Kidney capillary endothelial cell (primary cell): ENCODE data around the gene CNIH4.
"Not testable (repeated sequence)": the region's sequence is repeated elsewhere in the genome, so short reads cannot be mapped to it uniquely, and the experiment has no call there.

Experiments
- DNase-seq: peaks from one replicate; pipeline ENCODE4 v3.0.0-alpha.2; 2018; ENCODE audit warnings: low spot score

CNIH4 gene

GRCh38 chr1:224348137-224348536 is 8.5 kb upstream of the CNIH4 start:
- no peak for DNase-seq

GRCh38 chr1:224349716-224350115 is 7.0 kb upstream of the CNIH4 start:
- not testable (repeated sequence) for DNase-seq

GRCh38 chr1:224352436-224353085 is 4.1 kb upstream of the CNIH4 start:
- DNase-seq, result not testable (repeated sequence)

- DNase-seq, result no peak
Observed at GRCh38 chr1:224353975-224354925, 2.4 kb upstream of the CNIH4 start.

- no peak for DNase-seq
Observed at GRCh38 chr1:224357626-224358124, 996 bp downstream of the CNIH4 start.

GRCh38 chr1:224358237-224358636 is 1.6 kb downstream of the CNIH4 start:
- no peak for DNase-seq

- DNase-seq, result no peak
Observed at GRCh38 chr1:224359207-224359606, 2.5 kb downstream of the CNIH4 start.

GRCh38 chr1:224368409-224368808 is 11.7 kb downstream of the CNIH4 start:
- DNase-seq, result no peak

- DNase-seq, result no peak
Observed at GRCh38 chr1:224373008-224373590, 16.4 kb downstream of the CNIH4 start.

- no peak for DNase-seq
Observed at GRCh38 chr1:224375059-224375458, 18.4 kb downstream of the CNIH4 start.

GRCh38 chr1:224377676-224378006 is 21.0 kb downstream of the CNIH4 start:
- no peak for DNase-seq

GRCh38 chr1:224378855-224379631 is 22.4 kb downstream of the CNIH4 start:
- DNase-seq, result no peak

GRCh38 chr1:224380003-224380402 is 23.3 kb downstream of the CNIH4 start:
- DNase-seq, result no peak

- no peak for DNase-seq
Observed at GRCh38 chr1:224381880-224382548, 25.3 kb downstream of the CNIH4 start.

- DNase-seq, result no peak
Observed at GRCh38 chr1:224383218-224383617, 26.5 kb downstream of the CNIH4 start.

GRCh38 chr1:224387302-224387912 is 30.7 kb downstream of the CNIH4 start:
- no peak for DNase-seq

GRCh38 chr1:224387943-224388342 is 31.3 kb downstream of the CNIH4 start:
- DNase-seq, result no peak

GRCh38 chr1:224390517-224390916 is 33.8 kb downstream of the CNIH4 start:
- no peak for DNase-seq

GRCh38 chr1:224392411-224393249 is 36.0 kb downstream of the CNIH4 start:
- DNase-seq, result no peak

GRCh38 chr1:224393294-224393693 is 36.6 kb downstream of the CNIH4 start:
- no peak for DNase-seq
